Inferior parietal cortex (tissue), 1 donor: ENCODE results near the gene PTK7.
"Not testable (repeated sequence)": the region's sequence is repeated elsewhere in the genome, so short reads cannot be mapped to it uniquely, and the experiment has no call there.

Experiments used
- DNase-seq: peaks from one replicate; pipeline ENCODE4 v3.0.0-alpha.2; 2016; ENCODE audit errors: extremely low spot score

The PTK7 gene

DNA sequence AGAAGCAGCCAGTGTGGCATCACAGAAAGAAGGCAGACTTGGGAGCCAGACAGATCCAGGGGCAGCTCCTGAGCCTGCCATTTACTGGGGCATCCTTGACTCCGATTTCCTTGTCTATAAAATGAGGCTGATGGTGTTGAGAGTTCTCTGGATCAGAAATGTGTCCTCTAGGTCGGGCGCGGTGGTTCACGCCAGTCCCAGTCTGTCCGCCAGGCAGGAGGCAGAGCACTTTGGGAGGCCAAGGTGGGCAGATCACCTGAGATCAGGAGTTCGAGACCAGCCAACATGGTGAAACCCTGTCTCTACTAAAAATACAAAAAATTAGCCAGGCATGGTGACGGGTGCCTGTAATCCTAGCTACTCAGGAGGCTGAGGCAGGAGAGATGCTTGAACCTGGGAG, 41.4 kb downstream of the PTK7 start:
- DNase-seq: not testable (repeated sequence)

GRCh38 chr6:43119482-43119881, 43.4 kb downstream of the PTK7 start:
- no peak for DNase-seq

- no peak for DNase-seq
These were observed 44.1 kb downstream of the PTK7 start for GRCh38 chr6:43120101-43120763.

GRCh38 chr6:43120944-43121913, 45.1 kb downstream of the PTK7 start:
- DNase-seq: no peak

GRCh38 chr6:43122146-43122545, 46.0 kb downstream of the PTK7 start:
- DNase-seq: no peak

GRCh38 chr6:43123461-43124314, 47.6 kb downstream of the PTK7 start:
- no peak for DNase-seq

DNA sequence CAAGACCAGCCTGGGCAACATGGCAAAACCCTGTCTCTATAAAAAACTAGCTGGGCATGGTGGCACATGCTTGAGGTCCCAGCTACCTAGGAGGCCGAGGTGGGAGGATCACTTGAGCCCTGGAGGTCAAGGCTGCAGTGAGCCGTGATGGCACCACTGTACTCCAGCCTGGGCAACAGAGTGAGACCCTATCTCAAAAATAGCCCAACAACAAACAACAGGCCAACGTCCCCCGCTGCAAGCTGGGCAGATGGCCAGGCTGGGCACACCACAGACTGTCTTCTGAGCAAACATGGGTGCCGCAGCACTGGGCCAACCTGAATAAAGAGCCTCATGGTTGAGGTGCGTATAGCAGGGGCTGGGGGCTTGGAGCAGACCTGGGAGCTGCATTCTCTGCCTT, 48.4 kb downstream of the PTK7 start:
- DNase-seq: no peak

DNA sequence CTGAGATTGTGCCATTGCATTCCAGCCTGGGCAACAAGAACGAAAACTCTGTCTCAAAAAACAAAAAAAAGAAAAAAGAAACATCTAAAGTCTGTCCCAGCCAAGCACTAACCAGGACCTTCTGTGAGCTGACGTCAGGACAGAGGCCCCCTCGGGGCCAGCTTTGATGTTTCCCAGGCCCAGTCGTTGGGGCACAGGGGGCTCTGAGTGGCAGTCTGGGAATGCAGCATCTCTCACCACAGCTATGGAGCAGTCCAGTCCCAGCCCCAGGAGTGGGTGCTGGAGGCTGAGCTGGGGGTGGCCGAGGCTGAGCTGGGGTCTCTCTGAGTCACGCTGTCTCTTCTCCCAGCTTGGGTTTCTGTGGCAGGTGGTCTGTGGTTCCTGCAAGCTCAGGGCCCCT, 49.0 kb downstream of the PTK7 start:
- DNase-seq: no peak

DNA sequence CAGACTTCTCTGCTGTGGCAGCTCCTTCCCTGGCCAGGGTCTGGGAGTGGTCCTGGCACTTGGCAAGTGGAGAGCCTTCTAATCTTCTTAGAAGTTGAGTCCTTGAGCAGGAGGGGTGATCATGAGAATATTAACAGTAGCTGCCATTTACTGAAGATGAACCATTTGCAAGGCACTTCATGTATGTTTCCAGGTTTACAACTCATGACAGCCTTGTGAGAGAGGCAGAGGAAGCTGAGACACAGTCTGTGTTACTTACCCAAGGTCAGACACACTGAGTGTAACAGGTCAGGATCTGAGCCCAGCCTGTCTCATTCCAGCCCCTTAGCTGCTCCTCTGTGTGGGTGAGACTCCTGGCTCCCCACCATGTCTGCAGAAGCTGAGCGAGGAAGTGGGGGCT, 49.4 kb downstream of the PTK7 start:
- DNase-seq: no peak

DNA sequence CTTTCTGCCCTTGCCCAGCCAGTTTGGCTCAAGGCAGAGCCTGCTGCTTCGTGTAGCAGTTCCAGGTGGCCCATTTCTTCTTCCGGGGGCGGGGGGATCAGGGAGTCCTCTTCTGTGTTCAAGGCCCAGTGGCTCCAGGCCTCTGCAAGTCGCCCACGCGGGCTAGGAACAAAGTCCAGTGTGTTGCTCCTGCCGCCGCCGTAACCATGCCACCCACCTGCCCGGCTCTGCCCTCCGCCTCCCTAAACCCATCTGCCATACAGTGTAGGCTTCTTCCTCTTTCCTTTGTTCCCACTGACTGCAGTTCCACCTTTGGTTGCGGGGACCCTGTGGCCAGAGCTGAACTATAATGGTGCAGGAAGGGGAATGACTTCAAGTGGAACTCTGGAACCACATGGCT, 51.1 kb downstream of the PTK7 start:
- no peak for DNase-seq

GRCh38 chr6:43127877-43128276, 51.8 kb downstream of the PTK7 start:
- no peak for DNase-seq

DNA sequence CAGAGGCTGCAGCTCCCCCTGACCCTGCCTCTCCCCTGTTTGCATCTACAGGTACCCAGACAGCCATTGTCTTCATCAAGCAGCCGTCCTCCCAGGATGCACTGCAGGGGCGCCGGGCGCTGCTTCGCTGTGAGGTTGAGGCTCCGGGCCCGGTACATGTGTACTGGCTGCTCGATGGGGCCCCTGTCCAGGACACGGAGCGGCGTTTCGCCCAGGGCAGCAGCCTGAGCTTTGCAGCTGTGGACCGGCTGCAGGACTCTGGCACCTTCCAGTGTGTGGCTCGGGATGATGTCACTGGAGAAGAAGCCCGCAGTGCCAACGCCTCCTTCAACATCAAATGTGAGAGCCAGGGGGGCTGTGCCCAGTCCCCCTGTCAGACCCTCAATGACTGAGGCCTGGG, 52.8 kb downstream of the PTK7 start:
- DNase-seq: no peak

DNA sequence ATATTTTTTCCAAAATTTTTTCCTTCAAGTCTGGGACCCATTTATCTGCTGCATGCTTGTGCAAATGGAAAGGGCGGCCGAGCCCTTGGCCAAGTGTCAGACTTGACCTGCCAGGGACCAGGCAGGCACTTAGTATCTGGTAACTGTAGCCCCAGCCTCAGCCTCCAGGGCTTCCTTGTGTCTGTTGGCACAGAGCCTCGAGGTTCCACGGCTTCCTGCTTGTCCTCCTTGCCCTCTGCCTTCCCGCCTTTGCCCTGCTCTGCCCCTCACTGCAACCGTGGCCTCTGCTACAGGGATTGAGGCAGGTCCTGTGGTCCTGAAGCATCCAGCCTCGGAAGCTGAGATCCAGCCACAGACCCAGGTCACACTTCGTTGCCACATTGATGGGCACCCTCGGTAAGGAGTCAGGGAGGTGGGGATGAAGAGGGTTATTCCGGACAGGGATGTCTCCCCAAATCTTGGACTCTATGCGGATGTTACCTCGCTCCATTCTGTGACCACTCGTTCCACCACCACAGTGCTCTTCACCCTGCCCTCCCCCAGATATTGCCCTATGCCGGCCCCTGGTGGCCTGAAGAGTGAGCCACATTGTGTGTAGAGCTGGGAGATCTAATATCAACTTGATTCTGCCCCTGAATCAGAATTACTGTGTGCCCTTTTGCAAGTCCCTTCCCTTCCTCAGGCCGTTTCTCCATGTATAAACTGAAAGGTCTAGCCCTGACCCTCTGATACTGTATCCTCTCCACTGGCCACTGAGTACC, 53.5 kb downstream of the PTK7 start:
- no peak for DNase-seq

GRCh38 chr6:43130429-43130828, 54.3 kb downstream of the PTK7 start:
- DNase-seq: no peak

DNA sequence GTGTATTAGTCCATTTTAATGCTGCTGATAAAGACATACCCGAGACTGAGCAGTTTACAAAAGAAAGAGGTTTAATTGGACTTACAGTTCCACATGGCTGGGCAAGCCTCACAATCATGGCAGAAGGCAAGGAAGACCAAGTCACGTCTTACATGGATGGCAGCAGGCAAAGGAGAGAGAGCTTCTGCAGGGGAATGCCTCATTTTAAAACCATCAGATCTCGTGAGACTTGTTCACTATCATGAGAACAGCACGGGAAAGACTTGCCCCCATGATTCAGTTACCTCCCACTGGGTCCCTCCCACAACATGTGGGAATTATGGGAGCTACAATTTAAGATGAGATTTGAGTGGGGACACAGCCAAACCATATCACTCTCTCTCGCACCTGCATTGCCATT, 55.3 kb downstream of the PTK7 start:
- DNase-seq: not testable (repeated sequence)

DNA sequence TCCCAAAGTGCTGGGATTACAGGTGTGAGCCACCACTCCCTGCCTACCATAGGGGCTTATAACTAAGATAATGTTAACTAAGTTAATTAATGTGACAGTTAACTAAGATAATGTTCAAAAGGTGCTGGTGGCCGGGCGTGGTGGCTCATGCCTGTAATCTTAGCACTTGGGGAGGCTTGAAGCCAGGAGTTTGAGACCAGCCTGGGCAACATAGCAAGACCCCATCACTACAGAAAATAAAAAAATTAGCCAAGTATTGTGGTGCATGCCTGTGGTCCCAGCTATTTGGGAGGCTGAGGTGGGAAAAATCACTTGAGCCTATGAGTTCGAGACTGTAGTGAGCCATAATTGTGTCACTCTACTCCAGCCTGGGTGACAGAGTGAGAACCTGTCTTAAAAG, 62.2 kb downstream of the PTK7 start:
- no peak for DNase-seq

DNA sequence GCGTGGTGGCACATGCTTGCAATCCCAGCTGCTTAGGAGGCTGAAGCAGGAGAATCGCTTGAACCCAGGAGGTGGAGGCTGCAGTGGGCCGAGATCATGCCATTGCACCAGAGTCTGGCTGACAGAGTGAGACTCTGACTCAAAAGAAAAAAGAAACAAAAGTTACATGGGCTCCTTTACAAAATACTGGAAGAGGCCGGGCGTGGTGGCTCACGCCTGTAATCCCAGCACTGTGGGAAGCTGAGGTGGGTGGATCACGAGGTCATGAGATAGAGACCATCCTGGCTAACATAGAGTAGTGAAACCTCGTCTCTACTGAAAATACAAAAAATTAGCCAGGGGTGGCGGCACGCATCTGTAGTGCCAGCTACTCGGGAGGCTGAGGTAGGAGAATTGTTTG, 63.9 kb downstream of the PTK7 start:
- DNase-seq: not testable (repeated sequence)

DNA sequence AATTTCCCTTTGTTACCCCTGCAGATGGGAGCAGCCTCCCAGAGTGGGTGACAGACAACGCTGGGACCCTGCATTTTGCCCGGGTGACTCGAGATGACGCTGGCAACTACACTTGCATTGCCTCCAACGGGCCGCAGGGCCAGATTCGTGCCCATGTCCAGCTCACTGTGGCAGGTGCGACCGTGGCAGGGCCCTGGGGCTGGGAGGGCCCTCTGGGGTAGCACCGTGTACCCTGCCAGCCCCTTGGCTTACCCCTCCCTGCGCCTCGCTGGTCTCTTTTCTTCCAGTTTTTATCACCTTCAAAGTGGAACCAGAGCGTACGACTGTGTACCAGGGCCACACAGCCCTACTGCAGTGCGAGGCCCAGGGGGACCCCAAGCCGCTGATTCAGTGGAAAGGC, 65.5 kb downstream of the PTK7 start:
- no peak for DNase-seq

GRCh38 chr6:43142101-43142500, 66.0 kb downstream of the PTK7 start:
- DNase-seq: no peak

- DNase-seq: peak; percentile 85
These were observed 67.4 kb downstream of the PTK7 start for GRCh38 chr6:43143235-43144128.
